Liver (tissue), 9 donors: Measurements from ENCODE around the gene FBXO48. TPM values are rescaled to one million over a fixed set of nuclear protein-coding genes. Genes with fewer than 3 reads are reported as not detected.

ENCODE experiments used
- DNase-seq: peaks from one replicate; pipeline ENCODE4 v3.0.0-alpha.2; 2017; ENCODE audit warnings: low spot score
- H3K27ac ChIP-seq, 2 donors: one replicate each; pipeline ENCODE4 v1.7.0; 2013; ENCODE audit warnings: inconsistent platforms in 2 of 2, low read length in 2 of 2, control low read depth in 1 of 2, low read depth in 1 of 2, mild to moderate bottlenecking in 1 of 2
- H3K27me3 ChIP-seq, 4 donors: one replicate each; pipeline versions ENCODE4 v1.6.1 to v1.7.0; 2013; ENCODE audit warnings: low read length in 3 of 4, inconsistent platforms in 1 of 4, mild to moderate bottlenecking in 1 of 4, moderate library complexity in 1 of 4; ENCODE audit not compliant: control insufficient read depth in 4 of 4, insufficient read depth in 4 of 4
- H3K36me3 ChIP-seq, 4 donors: one replicate each; pipeline versions ENCODE4 v1.6.1 to v1.7.0; 2013; ENCODE audit warnings: low read length in 3 of 4, mild to moderate bottlenecking in 3 of 4, low read depth in 1 of 4, moderate library complexity in 1 of 4; ENCODE audit not compliant: control insufficient read depth in 4 of 4, insufficient read depth in 3 of 4
- H3K4me1 ChIP-seq, 4 donors: one replicate each; pipeline versions ENCODE4 v1.6.1 to v1.7.0; 2013; ENCODE audit warnings: low read length in 3 of 4, mild to moderate bottlenecking in 3 of 4, moderate library complexity in 1 of 4; ENCODE audit not compliant: control insufficient read depth in 4 of 4, insufficient read depth in 4 of 4
- H3K4me3 ChIP-seq, 3 donors: one replicate each; pipeline versions ENCODE4 v1.6.1 to v1.7.0; 2013; ENCODE audit warnings: low read length in 3 of 3, control low read depth in 1 of 3, low read depth in 1 of 3, mild to moderate bottlenecking in 1 of 3
- H3K9ac ChIP-seq, 2 donors: one replicate each; pipeline ENCODE4 v1.7.0; 2013; ENCODE audit warnings: low read length in 2 of 2, mild to moderate bottlenecking in 2 of 2, moderate library complexity in 2 of 2, control low read depth in 1 of 2, low read depth in 1 of 2
- H3K9me3 ChIP-seq, 4 donors: one replicate each; pipeline versions ENCODE4 v1.6.1 to v1.7.0; 2013; ENCODE audit warnings: low read length in 3 of 4; ENCODE audit not compliant: control insufficient read depth in 4 of 4
- EGR1 ChIP-seq, 2 donors: IDR thresholded peaks; 2 replicates each; pipeline ENCODE4 v1.6.1; 2016 to 2018; ENCODE audit warnings: antibody characterized with exemption in 2 of 2, low read depth in 2 of 2
- FOXA1 ChIP-seq: IDR thresholded peaks from 2 replicates; pipeline ENCODE4 v1.6.1; 2016; ENCODE audit warnings: antibody characterized with exemption
- GABPA ChIP-seq, 2 donors: IDR thresholded peaks in 1 of 2; conservative IDR thresholded peaks in 1 of 2; 2 replicates each; pipeline ENCODE4 v1.6.1; 2016; ENCODE audit warnings: antibody characterized with exemption in 2 of 2, mild to moderate bottlenecking in 1 of 2, moderate library complexity in 1 of 2
- HNF4A ChIP-seq, 2 donors: conservative IDR thresholded peaks; 2 replicates each; pipeline ENCODE4 v1.6.1; 2016; ENCODE audit warnings: antibody characterized with exemption in 2 of 2, mild to moderate bottlenecking in 2 of 2
- HNF4G ChIP-seq: IDR thresholded peaks from 2 replicates; pipeline ENCODE4 v1.6.1; 2016; ENCODE audit warnings: antibody characterized with exemption
- JUND ChIP-seq, 2 donors: IDR thresholded peaks; 2 replicates each; pipeline ENCODE4 v1.6.1; 2016; ENCODE audit warnings: antibody characterized with exemption in 2 of 2
- NR2F2 ChIP-seq: IDR thresholded peaks from 2 replicates; pipeline ENCODE4 v1.6.1; 2016; ENCODE audit warnings: antibody characterized with exemption
- RAD21 ChIP-seq, 2 donors: IDR thresholded peaks; 2 replicates each; pipeline ENCODE4 v1.6.1; 2016; ENCODE audit warnings: antibody characterized with exemption in 2 of 2, mild to moderate bottlenecking in 2 of 2
- RXRA ChIP-seq, 2 donors: IDR thresholded peaks; 2 replicates each; pipeline ENCODE4 v1.6.1; 2017 to 2018; ENCODE audit warnings: antibody characterized with exemption in 2 of 2, mild to moderate bottlenecking in 1 of 2
- TAF1 ChIP-seq: conservative IDR thresholded peaks from 2 replicates; pipeline ENCODE4 v1.6.1; 2016; ENCODE audit warnings: antibody characterized with exemption, mild to moderate bottlenecking
- WGBS: extraction: QIAGEN DNeasy Blood & Tissue Kit; methylation state at CpG from one replicate; pipeline ENCODE4 v1.1.7; 2013; 5-methylcytosine and 5-hydroxymethylcytosine counted together
- polyA plus RNA-seq, 2 donors: library from polyadenylated mRNA; stranded (reverse) in 1 of 2; unstranded in 1 of 2; fragments of 200-250 nt in 1 of 2; fragments of >200 nt in 1 of 2; fragmentation: Nextera tagmentation in 1 of 2; extraction: Ambion mirVana in 1 of 2; gene quantifications; one replicate each; pipeline versions ENCODE4 v1.2.1 to v1.2.3, GENCODE V29; 2013 to 2015
- total RNA-seq, 2 donors: library from RNA; depleted of rRNA; stranded (reverse); fragments of >200 nt; gene quantifications; one replicate each; pipeline ENCODE4 v1.2.3, GENCODE V29; 2014
- TF ChIP-seq, protein P1 (sequence below): fragments of 150-350 bp; IDR thresholded peaks from 2 replicates; pipeline ENCODE4 v1.5.1; 2017; ENCODE audit warnings: improper control_type of control experiment, low read depth, low read length; ENCODE audit not compliant: missing input control
- TF ChIP-seq, protein P2 (sequence below): IDR thresholded peaks from 2 replicates; pipeline ENCODE4 v1.6.1; 2016; ENCODE audit warnings: antibody characterized with exemption
- TF ChIP-seq, protein P3 (sequence below): IDR thresholded peaks from 2 replicates; pipeline ENCODE4 v1.6.1; 2016; ENCODE audit warnings: antibody characterized with exemption, mild to moderate bottlenecking
- TF ChIP-seq, protein P4 (sequence below): IDR thresholded peaks from 2 replicates; pipeline ENCODE4 v1.6.1; 2016; ENCODE audit warnings: antibody characterized with exemption
- donor health status: healthy.
- donor health status: healthy.
- donor health status: healthy.
- donor health status: healthy.
- donor health status: healthy.

Gene FBXO48
- total and polyA plus RNA-seq, 4 donors: 0.45 to 1.0 (median 0.75) TPM

DNA sequence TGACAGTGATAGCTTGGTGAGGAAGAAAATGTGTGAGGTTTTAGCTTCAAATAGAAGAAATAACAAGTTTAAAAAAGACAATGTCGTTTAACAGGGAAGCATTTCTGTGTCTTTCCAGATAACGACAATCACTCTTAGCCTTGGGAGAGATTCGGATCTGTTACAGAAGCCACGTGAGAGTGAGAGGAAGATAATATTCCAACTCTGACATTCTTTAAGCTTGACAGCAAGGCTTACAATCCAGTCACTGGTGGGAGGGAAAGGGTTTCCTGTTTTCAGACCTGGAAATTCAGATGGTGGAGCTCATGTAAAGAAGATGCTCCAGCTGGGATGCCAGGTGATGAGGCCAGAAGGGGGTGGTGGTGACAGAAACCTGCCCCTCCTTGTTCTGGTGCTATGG is 30.8 kb downstream of the FBXO48 start:
- no peak for DNase-seq
- Histone ChIP-seq H3K4me3 (no peak overlapping the region), H3K36me3 (no peaks in the 10 kb centered on the region), H3K27ac (no peak overlapping the region), H3K9me3 (no peaks in the 10 kb centered on the region), H3K9ac (no peak overlapping the region), H3K27me3 (no peaks in the 10 kb centered on the region), H3K4me1 (peaks cover 4 to 29% (median 11%) of the 10 kb centered on the region in 4 donors)
- TF ChIP-seq HNF4G (no peak), EGR1 (IDR thresholded peaks at IDR 0.05; ENCODE audit: low read depth in 2 of 2) (no peak), NR2F2 (no peak), TAF1 (no peak)
- TF ChIP-seq, protein P1, sequence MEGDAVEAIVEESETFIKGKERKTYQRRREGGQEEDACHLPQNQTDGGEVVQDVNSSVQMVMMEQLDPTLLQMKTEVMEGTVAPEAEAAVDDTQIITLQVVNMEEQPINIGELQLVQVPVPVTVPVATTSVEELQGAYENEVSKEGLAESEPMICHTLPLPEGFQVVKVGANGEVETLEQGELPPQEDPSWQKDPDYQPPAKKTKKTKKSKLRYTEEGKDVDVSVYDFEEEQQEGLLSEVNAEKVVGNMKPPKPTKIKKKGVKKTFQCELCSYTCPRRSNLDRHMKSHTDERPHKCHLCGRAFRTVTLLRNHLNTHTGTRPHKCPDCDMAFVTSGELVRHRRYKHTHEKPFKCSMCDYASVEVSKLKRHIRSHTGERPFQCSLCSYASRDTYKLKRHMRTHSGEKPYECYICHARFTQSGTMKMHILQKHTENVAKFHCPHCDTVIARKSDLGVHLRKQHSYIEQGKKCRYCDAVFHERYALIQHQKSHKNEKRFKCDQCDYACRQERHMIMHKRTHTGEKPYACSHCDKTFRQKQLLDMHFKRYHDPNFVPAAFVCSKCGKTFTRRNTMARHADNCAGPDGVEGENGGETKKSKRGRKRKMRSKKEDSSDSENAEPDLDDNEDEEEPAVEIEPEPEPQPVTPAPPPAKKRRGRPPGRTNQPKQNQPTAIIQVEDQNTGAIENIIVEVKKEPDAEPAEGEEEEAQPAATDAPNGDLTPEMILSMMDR: no peak
- TF ChIP-seq, protein P2, sequence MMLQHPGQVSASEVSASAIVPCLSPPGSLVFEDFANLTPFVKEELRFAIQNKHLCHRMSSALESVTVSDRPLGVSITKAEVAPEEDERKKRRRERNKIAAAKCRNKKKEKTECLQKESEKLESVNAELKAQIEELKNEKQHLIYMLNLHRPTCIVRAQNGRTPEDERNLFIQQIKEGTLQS: no peak
- TF ChIP-seq, protein P3, sequence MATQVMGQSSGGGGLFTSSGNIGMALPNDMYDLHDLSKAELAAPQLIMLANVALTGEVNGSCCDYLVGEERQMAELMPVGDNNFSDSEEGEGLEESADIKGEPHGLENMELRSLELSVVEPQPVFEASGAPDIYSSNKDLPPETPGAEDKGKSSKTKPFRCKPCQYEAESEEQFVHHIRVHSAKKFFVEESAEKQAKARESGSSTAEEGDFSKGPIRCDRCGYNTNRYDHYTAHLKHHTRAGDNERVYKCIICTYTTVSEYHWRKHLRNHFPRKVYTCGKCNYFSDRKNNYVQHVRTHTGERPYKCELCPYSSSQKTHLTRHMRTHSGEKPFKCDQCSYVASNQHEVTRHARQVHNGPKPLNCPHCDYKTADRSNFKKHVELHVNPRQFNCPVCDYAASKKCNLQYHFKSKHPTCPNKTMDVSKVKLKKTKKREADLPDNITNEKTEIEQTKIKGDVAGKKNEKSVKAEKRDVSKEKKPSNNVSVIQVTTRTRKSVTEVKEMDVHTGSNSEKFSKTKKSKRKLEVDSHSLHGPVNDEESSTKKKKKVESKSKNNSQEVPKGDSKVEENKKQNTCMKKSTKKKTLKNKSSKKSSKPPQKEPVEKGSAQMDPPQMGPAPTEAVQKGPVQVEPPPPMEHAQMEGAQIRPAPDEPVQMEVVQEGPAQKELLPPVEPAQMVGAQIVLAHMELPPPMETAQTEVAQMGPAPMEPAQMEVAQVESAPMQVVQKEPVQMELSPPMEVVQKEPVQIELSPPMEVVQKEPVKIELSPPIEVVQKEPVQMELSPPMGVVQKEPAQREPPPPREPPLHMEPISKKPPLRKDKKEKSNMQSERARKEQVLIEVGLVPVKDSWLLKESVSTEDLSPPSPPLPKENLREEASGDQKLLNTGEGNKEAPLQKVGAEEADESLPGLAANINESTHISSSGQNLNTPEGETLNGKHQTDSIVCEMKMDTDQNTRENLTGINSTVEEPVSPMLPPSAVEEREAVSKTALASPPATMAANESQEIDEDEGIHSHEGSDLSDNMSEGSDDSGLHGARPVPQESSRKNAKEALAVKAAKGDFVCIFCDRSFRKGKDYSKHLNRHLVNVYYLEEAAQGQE: no peak
- WGBS: 74% methylated on average over 4 of the region's 4 CpGs

DNA sequence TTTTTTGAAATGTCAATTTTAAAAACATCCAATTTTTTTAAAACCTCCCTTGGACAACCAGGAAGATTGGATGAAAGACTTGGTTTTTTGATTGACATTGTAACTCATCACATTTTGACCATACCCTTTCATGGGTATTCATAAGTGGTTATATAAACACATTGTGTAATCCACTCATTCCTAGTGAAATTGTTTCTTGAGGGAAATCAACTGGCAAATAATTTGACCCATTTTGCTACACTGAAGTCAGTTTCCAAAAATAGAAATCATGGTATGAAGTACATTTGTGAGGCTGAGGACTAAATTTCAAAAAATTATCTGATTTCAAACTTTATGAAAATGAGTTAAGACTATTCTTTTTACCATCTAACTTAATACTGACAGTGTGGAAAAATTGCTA is 31.5 kb downstream of the FBXO48 start:
- DNase-seq: no peak
- Histone ChIP-seq H3K27me3 (no peaks in the 10 kb centered on the region), H3K9ac (no peak overlapping the region), H3K36me3 (no peaks in the 10 kb centered on the region), H3K4me1 (peaks cover 6 to 29% (median 8%) of the 10 kb centered on the region in 4 donors), H3K9me3 (no peaks in the 10 kb centered on the region), H3K4me3 (no peak overlapping the region), H3K27ac (peak overlapping the region in 1 of 2 donors; percentile 32)
- peak in 1 of 2 donors; percentile 32 for TF ChIP-seq JUND (IDR thresholded peaks at IDR 0.05)
- TF ChIP-seq RXRA (IDR thresholded peaks at IDR 0.05): no peak
- TF ChIP-seq HNF4A (conservative IDR thresholded peaks at IDR 0.05): peak in 1 of 2 donors; percentile 6

DNA sequence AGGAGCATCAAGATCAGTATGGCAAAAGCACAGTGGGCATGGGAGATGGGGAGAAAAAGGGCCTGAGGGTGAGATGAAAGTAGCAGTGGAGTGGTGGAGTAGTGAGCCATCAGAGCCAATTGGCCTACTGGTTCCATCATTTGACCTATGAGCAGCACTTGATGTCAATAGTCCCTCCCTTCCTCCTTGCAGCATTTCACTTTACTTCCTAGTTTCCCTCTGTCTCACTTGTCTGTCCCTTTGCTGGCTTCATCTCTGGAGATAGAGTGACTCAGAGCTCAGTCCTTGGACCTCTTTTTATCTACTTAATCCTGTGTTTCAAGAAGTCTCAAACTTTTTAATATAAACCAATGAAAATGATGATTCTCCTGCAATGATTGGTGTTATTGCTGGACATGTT is 32.1 kb downstream of the FBXO48 start:
- H3K27ac ChIP-seq: no peak overlapping the region
- no peak overlapping the region for H3K9ac ChIP-seq
- no peak for DNase-seq
- no peaks in the 10 kb centered on the region for H3K9me3 ChIP-seq
- H3K4me1 ChIP-seq: peaks cover 4 to 23% (median 6%) of the 10 kb centered on the region in 4 donors
- TF ChIP-seq, protein P4, sequence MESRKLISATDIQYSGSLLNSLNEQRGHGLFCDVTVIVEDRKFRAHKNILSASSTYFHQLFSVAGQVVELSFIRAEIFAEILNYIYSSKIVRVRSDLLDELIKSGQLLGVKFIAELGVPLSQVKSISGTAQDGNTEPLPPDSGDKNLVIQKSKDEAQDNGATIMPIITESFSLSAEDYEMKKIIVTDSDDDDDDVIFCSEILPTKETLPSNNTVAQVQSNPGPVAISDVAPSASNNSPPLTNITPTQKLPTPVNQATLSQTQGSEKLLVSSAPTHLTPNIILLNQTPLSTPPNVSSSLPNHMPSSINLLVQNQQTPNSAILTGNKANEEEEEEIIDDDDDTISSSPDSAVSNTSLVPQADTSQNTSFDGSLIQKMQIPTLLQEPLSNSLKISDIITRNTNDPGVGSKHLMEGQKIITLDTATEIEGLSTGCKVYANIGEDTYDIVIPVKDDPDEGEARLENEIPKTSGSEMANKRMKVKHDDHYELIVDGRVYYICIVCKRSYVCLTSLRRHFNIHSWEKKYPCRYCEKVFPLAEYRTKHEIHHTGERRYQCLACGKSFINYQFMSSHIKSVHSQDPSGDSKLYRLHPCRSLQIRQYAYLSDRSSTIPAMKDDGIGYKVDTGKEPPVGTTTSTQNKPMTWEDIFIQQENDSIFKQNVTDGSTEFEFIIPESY: no peak
- TF ChIP-seq TAF1 (no peak), FOXA1 (no peak), GABPA (IDR thresholded peaks at IDR 0.05 in 1 of 2, conservative IDR thresholded peaks at IDR 0.05 in 1 of 2) (no peak), RAD21 (IDR thresholded peaks at IDR 0.05) (no peak), NR2F2 (no peak)
- H3K4me3 ChIP-seq: no peak overlapping the region
- no peaks in the 10 kb centered on the region for H3K36me3 ChIP-seq
- no peaks in the 10 kb centered on the region for H3K27me3 ChIP-seq
